ENCODE measurements around the gene TRHDE.
"Not testable (repeated sequence)": the region's sequence is repeated elsewhere in the genome, so short reads cannot be mapped to it uniquely, and the experiment has no call there.

TRHDE gene

DNA sequence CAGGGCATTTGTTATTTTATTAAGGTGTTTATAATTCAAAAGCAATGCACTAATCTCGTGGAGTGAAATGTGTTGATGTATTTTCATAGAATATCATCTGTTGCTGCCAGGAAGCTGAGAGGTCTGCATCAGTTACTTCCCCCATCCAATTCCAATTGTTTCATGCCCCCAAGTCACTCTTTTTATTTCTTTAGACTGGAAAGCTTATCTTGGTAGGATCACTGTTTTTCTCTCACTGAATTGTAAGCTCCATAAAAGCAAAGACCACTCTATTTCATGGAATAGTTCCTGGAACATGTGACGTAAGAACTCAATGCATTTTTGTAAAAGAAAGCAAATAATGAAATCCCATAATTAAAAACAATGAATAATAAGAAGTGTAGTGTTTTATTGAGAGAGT, 420.2 kb downstream of the TRHDE start:
- no peak overlapping the region for H3K27ac ChIP-seq (replicated peaks)
- TF ChIP-seq GABPA (IDR thresholded peaks at IDR 0.05; ENCODE audit: low read depth) = no peak
- no peak for TF ChIP-seq POLR2AphosphoS5 (IDR thresholded peaks at IDR 0.05; ENCODE audit: low read depth)
- TF ChIP-seq, protein P1, sequence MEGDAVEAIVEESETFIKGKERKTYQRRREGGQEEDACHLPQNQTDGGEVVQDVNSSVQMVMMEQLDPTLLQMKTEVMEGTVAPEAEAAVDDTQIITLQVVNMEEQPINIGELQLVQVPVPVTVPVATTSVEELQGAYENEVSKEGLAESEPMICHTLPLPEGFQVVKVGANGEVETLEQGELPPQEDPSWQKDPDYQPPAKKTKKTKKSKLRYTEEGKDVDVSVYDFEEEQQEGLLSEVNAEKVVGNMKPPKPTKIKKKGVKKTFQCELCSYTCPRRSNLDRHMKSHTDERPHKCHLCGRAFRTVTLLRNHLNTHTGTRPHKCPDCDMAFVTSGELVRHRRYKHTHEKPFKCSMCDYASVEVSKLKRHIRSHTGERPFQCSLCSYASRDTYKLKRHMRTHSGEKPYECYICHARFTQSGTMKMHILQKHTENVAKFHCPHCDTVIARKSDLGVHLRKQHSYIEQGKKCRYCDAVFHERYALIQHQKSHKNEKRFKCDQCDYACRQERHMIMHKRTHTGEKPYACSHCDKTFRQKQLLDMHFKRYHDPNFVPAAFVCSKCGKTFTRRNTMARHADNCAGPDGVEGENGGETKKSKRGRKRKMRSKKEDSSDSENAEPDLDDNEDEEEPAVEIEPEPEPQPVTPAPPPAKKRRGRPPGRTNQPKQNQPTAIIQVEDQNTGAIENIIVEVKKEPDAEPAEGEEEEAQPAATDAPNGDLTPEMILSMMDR (IDR thresholded peaks at IDR 0.05; ENCODE audit: insufficient read depth, low read length) = no peak
- TF ChIP-seq, protein P2, sequence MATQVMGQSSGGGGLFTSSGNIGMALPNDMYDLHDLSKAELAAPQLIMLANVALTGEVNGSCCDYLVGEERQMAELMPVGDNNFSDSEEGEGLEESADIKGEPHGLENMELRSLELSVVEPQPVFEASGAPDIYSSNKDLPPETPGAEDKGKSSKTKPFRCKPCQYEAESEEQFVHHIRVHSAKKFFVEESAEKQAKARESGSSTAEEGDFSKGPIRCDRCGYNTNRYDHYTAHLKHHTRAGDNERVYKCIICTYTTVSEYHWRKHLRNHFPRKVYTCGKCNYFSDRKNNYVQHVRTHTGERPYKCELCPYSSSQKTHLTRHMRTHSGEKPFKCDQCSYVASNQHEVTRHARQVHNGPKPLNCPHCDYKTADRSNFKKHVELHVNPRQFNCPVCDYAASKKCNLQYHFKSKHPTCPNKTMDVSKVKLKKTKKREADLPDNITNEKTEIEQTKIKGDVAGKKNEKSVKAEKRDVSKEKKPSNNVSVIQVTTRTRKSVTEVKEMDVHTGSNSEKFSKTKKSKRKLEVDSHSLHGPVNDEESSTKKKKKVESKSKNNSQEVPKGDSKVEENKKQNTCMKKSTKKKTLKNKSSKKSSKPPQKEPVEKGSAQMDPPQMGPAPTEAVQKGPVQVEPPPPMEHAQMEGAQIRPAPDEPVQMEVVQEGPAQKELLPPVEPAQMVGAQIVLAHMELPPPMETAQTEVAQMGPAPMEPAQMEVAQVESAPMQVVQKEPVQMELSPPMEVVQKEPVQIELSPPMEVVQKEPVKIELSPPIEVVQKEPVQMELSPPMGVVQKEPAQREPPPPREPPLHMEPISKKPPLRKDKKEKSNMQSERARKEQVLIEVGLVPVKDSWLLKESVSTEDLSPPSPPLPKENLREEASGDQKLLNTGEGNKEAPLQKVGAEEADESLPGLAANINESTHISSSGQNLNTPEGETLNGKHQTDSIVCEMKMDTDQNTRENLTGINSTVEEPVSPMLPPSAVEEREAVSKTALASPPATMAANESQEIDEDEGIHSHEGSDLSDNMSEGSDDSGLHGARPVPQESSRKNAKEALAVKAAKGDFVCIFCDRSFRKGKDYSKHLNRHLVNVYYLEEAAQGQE (IDR thresholded peaks at IDR 0.05; ENCODE audit: insufficient replicate concordance, low read depth) = no peak
- TF ChIP-seq SPI1 (IDR thresholded peaks at IDR 0.05; ENCODE audit: borderline replicate concordance, low read depth) = no peak
- DNase-seq (ENCODE audit: low read depth in 1 of 2, low spot score in 1 of 2) = no peak
- no peak overlapping the region for H3K4me3 ChIP-seq (replicated peaks; ENCODE audit: insufficient read depth, low read length)
- H3K27me3 ChIP-seq (ENCODE audit: insufficient read depth, poor library complexity, severe bottlenecking) = no peaks in the 10 kb centered on the region

DNA sequence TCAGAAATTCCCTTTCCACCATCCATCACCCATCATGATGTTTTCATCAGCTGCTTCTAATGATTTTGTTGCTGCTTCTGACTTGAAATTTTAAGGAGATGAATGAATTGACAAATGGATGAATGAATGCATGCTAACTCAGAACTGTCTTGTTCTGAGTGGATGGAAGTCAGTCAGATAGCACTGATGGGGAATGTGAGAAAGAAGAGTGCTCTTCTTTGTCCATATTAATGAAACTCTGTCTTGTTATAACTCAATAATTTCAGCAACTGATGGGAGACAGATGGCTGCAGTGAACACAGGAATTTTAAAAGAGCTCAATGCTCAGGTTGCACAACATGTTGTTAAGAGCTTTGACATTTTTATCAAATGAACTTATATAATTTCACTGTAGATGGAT, 422.0 kb downstream of the TRHDE start:
- TF ChIP-seq, protein P2 (IDR thresholded peaks at IDR 0.05; ENCODE audit: insufficient replicate concordance, low read depth) = no peak
- TF ChIP-seq POLR2AphosphoS5 (IDR thresholded peaks at IDR 0.05; ENCODE audit: low read depth) = no peak
- TF ChIP-seq GABPA (IDR thresholded peaks at IDR 0.05; ENCODE audit: low read depth) = no peak
- TF ChIP-seq SPI1 (IDR thresholded peaks at IDR 0.05; ENCODE audit: borderline replicate concordance, low read depth) = no peak
- TF ChIP-seq, protein P1 (IDR thresholded peaks at IDR 0.05; ENCODE audit: insufficient read depth, low read length) = no peak
- Histone ChIP-seq H3K4me3 (replicated peaks; ENCODE audit: insufficient read depth, low read length) (no peak overlapping the region), H3K27ac (replicated peaks) (no peak overlapping the region), H3K27me3 (ENCODE audit: insufficient read depth, poor library complexity, severe bottlenecking) (no peaks in the 10 kb centered on the region)
- DNase-seq (ENCODE audit: low read depth in 1 of 2, low spot score in 1 of 2) = no peak

DNA sequence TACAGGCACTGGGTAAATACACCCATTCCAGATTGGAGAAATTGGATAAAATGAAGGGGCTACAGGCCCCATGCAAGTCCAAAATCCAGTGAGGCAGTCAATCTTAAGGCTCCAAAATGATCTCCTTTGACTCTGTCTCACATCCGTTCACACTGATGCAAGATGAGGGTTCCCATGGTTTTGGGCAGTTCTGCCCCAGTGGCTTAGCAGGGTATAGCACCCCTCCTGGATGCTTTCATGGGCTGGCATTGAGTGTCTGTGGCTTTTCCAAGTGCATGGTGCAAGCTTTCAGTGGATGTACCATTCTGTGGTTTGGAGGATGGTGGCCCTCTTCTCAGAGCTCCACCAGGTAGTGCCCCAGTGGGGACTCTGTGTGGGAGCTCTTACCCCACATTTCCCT, 427.2 kb downstream of the TRHDE start:
- no peak for DNase-seq (ENCODE audit: low read depth in 1 of 2, low spot score in 1 of 2)
- Histone ChIP-seq H3K4me3 (replicated peaks; ENCODE audit: insufficient read depth, low read length) (no peak overlapping the region), H3K27me3 (ENCODE audit: insufficient read depth, poor library complexity, severe bottlenecking) (no peaks in the 10 kb centered on the region), H3K27ac (replicated peaks) (no peak overlapping the region)
- TF ChIP-seq, protein P1 (IDR thresholded peaks at IDR 0.05; ENCODE audit: insufficient read depth, low read length) = no peak
- TF ChIP-seq, protein P2 (IDR thresholded peaks at IDR 0.05; ENCODE audit: insufficient replicate concordance, low read depth) = no peak
- TF ChIP-seq SPI1 (IDR thresholded peaks at IDR 0.05; ENCODE audit: borderline replicate concordance, low read depth) = no peak
- no peak for TF ChIP-seq GABPA (IDR thresholded peaks at IDR 0.05; ENCODE audit: low read depth)
- TF ChIP-seq POLR2AphosphoS5 (IDR thresholded peaks at IDR 0.05; ENCODE audit: low read depth) = no peak

DNA sequence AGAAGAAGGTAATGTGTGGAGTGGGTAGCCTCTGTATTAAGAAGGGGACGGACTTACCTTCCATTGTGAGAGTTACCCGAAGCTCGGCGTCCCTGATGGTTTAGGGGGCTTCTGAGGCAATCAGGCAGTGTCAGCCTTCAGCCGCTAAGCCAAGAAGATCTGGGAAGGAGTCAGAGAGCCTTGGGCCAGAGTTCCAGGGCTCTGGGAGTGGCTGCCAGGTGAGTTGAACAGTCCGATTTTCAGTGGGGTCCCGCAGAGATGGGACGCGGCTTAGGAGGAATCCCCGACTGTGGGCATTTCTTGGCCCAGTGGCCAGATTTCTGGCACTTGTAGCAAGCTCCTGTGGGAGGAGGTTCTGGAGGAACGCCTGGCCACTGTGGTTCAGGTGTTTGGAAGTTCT, 439.9 kb downstream of the TRHDE start:
- not testable (repeated sequence) for H3K4me3 ChIP-seq (replicated peaks; ENCODE audit: insufficient read depth, low read length); DNase-seq (ENCODE audit: low read depth in 1 of 2, low spot score in 1 of 2); H3K27me3 ChIP-seq (ENCODE audit: insufficient read depth, poor library complexity, severe bottlenecking); H3K27ac ChIP-seq (replicated peaks)

Data from HL-60 (cell line).